Keratinocyte (primary cell): ENCODE data around the gene TNKS1BP1. TPM values are rescaled to one million over a fixed set of nuclear protein-coding genes. Genes with fewer than 3 reads are reported as not detected.

Experiments
- DNase-seq: peaks from one replicate; pipeline ENCODE4 v3.0.0-alpha.2; 2011; ENCODE audit warnings: low read depth, missing footprints, low spot score
- FAIRE-seq: peaks from 2 replicates; lab custom pipeline; 2011; peaks lifted over from hg19 to GRCh38; lab: Jason Lieb, UNC
- H2AFZ ChIP-seq: 2 replicates; pipeline ENCODE4 v1.6.0; 2012; ENCODE audit warnings: low read length, control low read depth, inconsistent platforms; ENCODE audit not compliant: control insufficient read depth
- H3K27ac ChIP-seq: 2 replicates; pipeline ENCODE4 v1.5.1; 2011; ENCODE audit warnings: low read length; ENCODE audit not compliant: control insufficient read depth, insufficient read depth
- H3K27me3 ChIP-seq: 3 replicates; pipeline ENCODE4 v1.6.0; 2011; ENCODE audit warnings: low read length; ENCODE audit not compliant: control insufficient read depth, insufficient read depth; ENCODE audit errors: extremely low read depth
- H3K36me3 ChIP-seq, 2 experiments: 2 replicates in 1 of 2; 3 replicates in 1 of 2; pipeline ENCODE4 v1.5.1; 2011; ENCODE audit warnings: low read length in 2 of 2, mild to moderate bottlenecking in 1 of 2; ENCODE audit not compliant: control insufficient read depth in 2 of 2, insufficient read depth in 2 of 2; ENCODE audit errors: extremely low read depth in 1 of 2
- H3K4me1 ChIP-seq: 3 replicates; pipeline ENCODE4 v1.5.1; 2011; ENCODE audit warnings: low read length; ENCODE audit not compliant: control insufficient read depth, insufficient read depth; ENCODE audit errors: extremely low read depth
- H3K4me2 ChIP-seq: 3 replicates; pipeline ENCODE4 v1.6.0; 2011; ENCODE audit warnings: low read depth, low read length; ENCODE audit not compliant: control insufficient read depth, insufficient read depth; ENCODE audit errors: extremely low read depth
- H3K4me3 ChIP-seq, 3 experiments: fragments of 200-600 bp in 1 of 3; sonication (generic) in 1 of 3; 2 replicates in 2 of 3; 3 replicates in 1 of 3; pipeline ENCODE4 v1.5.1; 2011 to 2016; ENCODE audit warnings: low read length in 3 of 3, mild to moderate bottlenecking in 3 of 3, control low read depth in 2 of 3, inconsistent platforms in 1 of 3, low read depth in 1 of 3, mixed read lengths in 1 of 3, mixed run types in 1 of 3, moderate library complexity in 1 of 3; ENCODE audit not compliant: control insufficient read depth in 2 of 3, insufficient read depth in 2 of 3; ENCODE audit errors: extremely low read depth in 1 of 3
- H3K79me2 ChIP-seq: 2 replicates; pipeline ENCODE4 v1.6.0; 2012; ENCODE audit warnings: low read length; ENCODE audit not compliant: control insufficient read depth, insufficient read depth
- H3K9ac ChIP-seq: 3 replicates; pipeline ENCODE4 v1.6.0; 2011; ENCODE audit warnings: low read length; ENCODE audit not compliant: control insufficient read depth, insufficient read depth; ENCODE audit errors: extremely low read depth
- H3K9me1 ChIP-seq: 3 replicates; pipeline ENCODE4 v1.6.0; 2011; ENCODE audit warnings: low read length; ENCODE audit not compliant: control insufficient read depth, insufficient read depth; ENCODE audit errors: extremely low read depth
- H3K9me3 ChIP-seq: 2 replicates; pipeline ENCODE4 v1.5.1; 2012; ENCODE audit warnings: low read depth, low read length; ENCODE audit not compliant: control insufficient read depth
- H4K20me1 ChIP-seq: 3 replicates; pipeline ENCODE4 v1.6.0; 2011; ENCODE audit warnings: low read length; ENCODE audit not compliant: control insufficient read depth, insufficient read depth; ENCODE audit errors: extremely low read depth
- CTCF ChIP-seq, 3 experiments: IDR thresholded peaks in 1 of 3; conservative IDR thresholded peaks in 1 of 3; optimal IDR thresholded peaks in 1 of 3; 2 replicates in 2 of 3; 3 replicates in 1 of 3; pipeline versions ENCODE3 to v1.5.1; 2011; ENCODE audit warnings: low read length in 3 of 3, mild to moderate bottlenecking in 3 of 3, moderate library complexity in 2 of 3, control low read depth in 1 of 3, inconsistent platforms in 1 of 3; ENCODE audit not compliant: insufficient read depth in 2 of 3; ENCODE audit errors: extremely low read depth in 1 of 3
- EZH2 ChIP-seq: IDR thresholded peaks from one replicate; pipeline ENCODE4 v1.6.1; 2012; ENCODE audit warnings: inconsistent platforms, mild to moderate bottlenecking, low read length, moderate library complexity
- dilution Hi-C: fragments of 300-500 bp; cut with MboI; formaldehyde crosslinking; loops from one replicate; pipeline ENCODE4 v1.7.0; 2020; ENCODE audit warnings: low sequenced_read_pairs; ENCODE audit not compliant: extremely low pct_ligation_motif_present
- polyA plus RNA-seq, 5 experiments: library from polyadenylated mRNA; depleted of rRNA in 3 of 5; stranded (reverse) in 3 of 5; stranded (forward) in 1 of 5; unstranded in 1 of 5; fragments of >200 nt; gene quantifications; 1 replicate in 1 of 5; 2 replicates in 3 of 5; 3 replicates in 1 of 5; pipeline versions ENCODE4 v1.2.1 to v1.2.3, GENCODE V29; 2011 to 2012; ENCODE audit warnings: missing spikeins in 2 of 5, low read depth in 1 of 5, low replicate concordance in 1 of 5

The TNKS1BP1 gene
- polyA plus RNA-seq, 1 donor (not counting 4 experiments of a cell fraction or from before 2014, with no cell fraction given), result 88.3 TPM

- no peaks in the 10 kb centered on the region for H3K9me1 ChIP-seq
- H3K4me3 ChIP-seq, result no peak overlapping the region
- no peak overlapping the region for H3K4me2 ChIP-seq
- H3K27ac ChIP-seq, result no peak overlapping the region
- no peaks in the 10 kb centered on the region for H3K79me2 ChIP-seq
- no peak for DNase-seq
- H3K9ac ChIP-seq, result no peak overlapping the region
- H2AFZ ChIP-seq, result no peak overlapping the region
- H4K20me1 ChIP-seq, result no peaks in the 10 kb centered on the region
- dilution Hi-C loops, result no loop called here
- no peaks in the 10 kb centered on the region for H3K4me1 ChIP-seq
- FAIRE-seq, result no peak
- no peaks in the 10 kb centered on the region for H3K36me3 ChIP-seq
- TF ChIP-seq EZH2 (no peak), CTCF (optimal IDR thresholded peaks at IDR 0.05 in 1 of 3, IDR thresholded peaks at IDR 0.05 in 1 of 3, conservative IDR thresholded peaks at IDR 0.05 in 1 of 3; ENCODE audit: extremely low read depth in 1 of 3, insufficient read depth in 2 of 3, low read length in 3 of 3) (no peak)
- no peaks in the 10 kb centered on the region for H3K9me3 ChIP-seq
- peaks cover 3% of the 10 kb centered on the region for H3K27me3 ChIP-seq
These were observed 19.1 kb upstream of the TNKS1BP1 start for GRCh38 chr11:57343825-57344224.

- DNase-seq, result no peak
- H3K79me2 ChIP-seq, result no peaks in the 10 kb centered on the region
- no peaks in the 10 kb centered on the region for H3K36me3 ChIP-seq
- dilution Hi-C loops, result no loop called here
- peaks cover 3% of the 10 kb centered on the region for H3K27me3 ChIP-seq
- H3K9me1 ChIP-seq, result no peaks in the 10 kb centered on the region
- H3K4me2 ChIP-seq, result no peak overlapping the region
- no peak overlapping the region for H2AFZ ChIP-seq
- FAIRE-seq, result no peak
- no peak overlapping the region for H3K4me3 ChIP-seq
- no peaks in the 10 kb centered on the region for H3K4me1 ChIP-seq
- no peak overlapping the region for H3K27ac ChIP-seq
- no peak overlapping the region for H3K9ac ChIP-seq
- TF ChIP-seq CTCF (optimal IDR thresholded peaks at IDR 0.05 in 1 of 3, IDR thresholded peaks at IDR 0.05 in 1 of 3, conservative IDR thresholded peaks at IDR 0.05 in 1 of 3; ENCODE audit: extremely low read depth in 1 of 3, insufficient read depth in 2 of 3, low read length in 3 of 3) (no peak), EZH2 (no peak)
- no peaks in the 10 kb centered on the region for H4K20me1 ChIP-seq
- H3K9me3 ChIP-seq, result no peaks in the 10 kb centered on the region
These were observed 17.9 kb upstream of the TNKS1BP1 start for GRCh38 chr11:57342702-57343101.
